ENCODE measurements around the gene NPIPB6.

DNA sequence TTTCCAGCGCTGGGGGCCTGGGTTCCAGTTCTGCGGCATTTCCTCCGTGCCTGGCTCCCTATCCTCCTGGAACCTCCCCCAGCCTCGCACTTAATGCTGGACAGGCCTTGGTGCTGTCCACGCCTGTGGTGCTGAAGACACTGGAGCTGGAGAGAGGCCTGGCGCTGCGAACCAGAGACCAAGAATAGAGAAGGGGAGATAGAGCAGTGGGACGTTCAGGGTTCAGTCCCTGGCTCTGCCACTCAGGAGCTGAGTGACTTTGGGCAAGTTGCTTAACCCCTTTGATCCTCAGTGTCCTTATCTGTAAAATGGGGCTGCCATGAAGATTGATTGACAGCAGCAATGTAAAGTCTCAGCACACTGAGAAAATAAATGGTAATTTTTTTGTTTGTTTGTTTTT, 59.1 kb downstream of the NPIPB6 start:
- TF ChIP-seq YY1 (IDR thresholded peaks at IDR 0.05; ENCODE audit: extremely low read depth, insufficient replicate concordance, low read depth, low read length) = no peak
- TF ChIP-seq RAD21 (IDR thresholded peaks at IDR 0.05; ENCODE audit: low read depth) = no peak
- no peak for TF ChIP-seq POLR2A (IDR thresholded peaks at IDR 0.05; ENCODE audit: borderline replicate concordance, extremely low read depth, insufficient read depth, insufficient read length)
